Adrenal gland (tissue), 5 donors: ENCODE data around the gene CDKAL1.

Experiments
- CTCF ChIP-seq, 6 experiments: fragments of 450-650 bp in 4 of 6; fragments of 200-600 bp in 2 of 6; sonication (generic) in 1 of 6; IDR thresholded peaks; 1 replicate in 5 of 6; 2 replicates in 1 of 6; pipeline versions ENCODE4 v1.5.1 to v1.8.0; 2016 to 2021; ENCODE audit warnings: antibody characterized with exemption in 6 of 6, mild to moderate bottlenecking in 2 of 6, moderate library complexity in 1 of 6
- POLR2A ChIP-seq, 2 donors: fragments of 450-650 bp; IDR thresholded peaks; one replicate each; pipeline ENCODE4 v1.6.1; 2017; ENCODE audit warnings: antibody characterized with exemption in 2 of 2, mild to moderate bottlenecking in 2 of 2, moderate library complexity in 1 of 2
- donor health status: DM: no; HTN: no; CAD: no.

DNA sequence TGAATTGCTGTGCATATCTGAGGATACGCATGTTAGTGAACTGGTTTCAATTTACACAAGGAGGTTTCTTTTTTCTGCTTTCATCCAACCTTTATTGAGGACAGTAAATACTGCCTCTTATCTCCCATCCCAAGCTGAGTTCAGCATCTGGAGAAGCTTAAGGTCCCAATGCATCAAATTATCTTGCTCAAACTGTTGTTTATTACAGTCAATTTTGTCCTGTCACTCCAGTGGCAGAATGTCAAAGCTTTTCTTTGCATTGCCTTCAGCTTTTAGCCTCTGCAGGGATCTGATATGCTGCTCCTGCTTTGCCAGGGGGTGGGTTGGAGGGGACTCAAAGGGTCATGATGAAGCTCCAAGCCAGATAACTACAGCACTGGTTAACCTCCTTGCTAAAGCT, 623.9 kb downstream of the CDKAL1 start:
- no peak for TF ChIP-seq CTCF (IDR thresholded peaks at IDR 0.05)
- TF ChIP-seq POLR2A (IDR thresholded peaks at IDR 0.05) = no peak
